SK-N-SH treated with all-trans-retinoic acid at 6 μM for 48 hours (cell line): ENCODE results near the gene HECTD4.
A peak's percentile ranks its signal among the peaks of the same experiment; 100 is the strongest.

Experiments
- ATAC-seq: fragments of 200-7000 bp; cut with Tn5 transposase; 3 replicates; pipeline ENCODE4 v1.9.1; 2020; ENCODE audit warnings: mild to moderate bottlenecking, moderate library complexity
- ARNTL ChIP-seq: fragments of 450-650 bp; formaldehyde crosslinking; IDR thresholded peaks from 2 replicates; pipeline ENCODE4 v1.5.0; 2020; ENCODE audit warnings: low read depth, mild to moderate bottlenecking, moderate library complexity, borderline replicate concordance
- BACH2 ChIP-seq: fragments of 250-450 bp; sonication (Bioruptor Pico); IDR thresholded peaks from 2 replicates; pipeline ENCODE4 v1.9.0; 2021; ENCODE audit warnings: mild to moderate bottlenecking, borderline replicate concordance
- CREB5 ChIP-seq: fragments of 250-450 bp; sonication (Bioruptor Pico); IDR thresholded peaks from 2 replicates; pipeline ENCODE4 v1.5.1; 2020; ENCODE audit warnings: low read depth, mild to moderate bottlenecking, moderate library complexity
- CSDC2 ChIP-seq: fragments of 250-450 bp; sonication (Bioruptor Pico); IDR thresholded peaks from 2 replicates; pipeline ENCODE4 v1.5.0; 2020; ENCODE audit warnings: mild to moderate bottlenecking, moderate library complexity
- CSRNP3 ChIP-seq: fragments of 250-450 bp; sonication (Bioruptor Pico); IDR thresholded peaks from 2 replicates; pipeline ENCODE4 v1.5.1; 2021; ENCODE audit warnings: mild to moderate bottlenecking, moderate library complexity
- ESRRG ChIP-seq: fragments of 250-450 bp; sonication (Bioruptor Pico); IDR thresholded peaks from 2 replicates; pipeline ENCODE4 v1.6.1; 2021; ENCODE audit warnings: mild to moderate bottlenecking
- GLIS3 ChIP-seq: fragments of 250-450 bp; sonication (Bioruptor Pico); IDR thresholded peaks from 2 replicates; pipeline ENCODE4 v1.5.0; 2020; ENCODE audit warnings: mild to moderate bottlenecking, moderate library complexity
- ISL1 ChIP-seq: fragments of 250-450 bp; sonication (Bioruptor Pico); IDR thresholded peaks from 2 replicates; pipeline ENCODE4 v2.1.2; 2022; ENCODE audit warnings: mild to moderate bottlenecking, moderate library complexity
- OSR1 ChIP-seq: fragments of 250-450 bp; sonication (Bioruptor Pico); IDR thresholded peaks from 2 replicates; pipeline ENCODE4 v1.8.0; 2022; ENCODE audit warnings: moderate library complexity, mild to moderate bottlenecking, inconsistent platforms
- PATZ1 ChIP-seq: fragments of 250-450 bp; sonication (Bioruptor Pico); IDR thresholded peaks from 2 replicates; pipeline ENCODE4 v1.8.0; 2020; ENCODE audit warnings: mild to moderate bottlenecking, moderate library complexity, borderline replicate concordance
- POU6F1 ChIP-seq: fragments of 250-450 bp; sonication (Bioruptor Pico); IDR thresholded peaks from 2 replicates; pipeline ENCODE4 v1.8.0; 2021; ENCODE audit warnings: low read depth, mild to moderate bottlenecking, moderate library complexity, borderline replicate concordance
- PPARA ChIP-seq: fragments of 250-450 bp; sonication (Bioruptor Pico); IDR thresholded peaks from 2 replicates; pipeline ENCODE4 v1.5.0; 2020; ENCODE audit warnings: mild to moderate bottlenecking, borderline replicate concordance
- RARB ChIP-seq: fragments of 250-450 bp; sonication (Bioruptor Pico); IDR thresholded peaks from 2 replicates; pipeline ENCODE4 v1.8.0; 2021; ENCODE audit warnings: mild to moderate bottlenecking, moderate library complexity
- SNAI2 ChIP-seq: fragments of 250-450 bp; sonication (Bioruptor Pico); IDR thresholded peaks from 2 replicates; pipeline ENCODE4 v1.5.0; 2020; ENCODE audit warnings: mild to moderate bottlenecking, moderate library complexity
- TCF4 ChIP-seq: fragments of 250-450 bp; sonication (Bioruptor Pico); IDR thresholded peaks from 2 replicates; pipeline ENCODE4 v1.8.0; 2021; ENCODE audit warnings: mild to moderate bottlenecking, moderate library complexity, borderline replicate concordance
- TOX ChIP-seq: fragments of 250-450 bp; sonication (Bioruptor Pico); IDR thresholded peaks from 2 replicates; pipeline ENCODE4 v1.8.0; 2021; ENCODE audit warnings: mild to moderate bottlenecking, moderate library complexity, borderline replicate concordance
- TSHZ2 ChIP-seq: fragments of 250-450 bp; sonication (Bioruptor Pico); IDR thresholded peaks from 2 replicates; pipeline ENCODE4 v1.5.0; 2020; ENCODE audit warnings: mild to moderate bottlenecking, moderate library complexity
- ZFP3 ChIP-seq: fragments of 250-450 bp; sonication (Bioruptor Pico); IDR thresholded peaks from 2 replicates; pipeline ENCODE4 v1.5.0; 2020; ENCODE audit warnings: mild to moderate bottlenecking, moderate library complexity
- ZFP30 ChIP-seq: fragments of 450-650 bp; formaldehyde crosslinking; IDR thresholded peaks from 2 replicates; pipeline ENCODE4 v1.5.0; 2022; ENCODE audit warnings: mild to moderate bottlenecking, moderate library complexity
- ZNF565 ChIP-seq: fragments of 450-650 bp; formaldehyde crosslinking; conservative IDR thresholded peaks from 2 replicates; pipeline ENCODE4 v1.5.0; 2020; ENCODE audit warnings: low read depth, mild to moderate bottlenecking, moderate library complexity

HECTD4 gene

GRCh38 chr12:112381883-112382796, at the start of gene HECTD4:
Gene HECTD4, minus strand, starts transcription at chr12:112382431. Its CDS starts 303 bp downstream, at chr12:112382128.
- peak; percentile 98 for ATAC-seq
- TF ChIP-seq ZFP3 (no peak), CSDC2 (CRISPR knock-in tag) (no peak), ZNF565 (no peak), TCF4 (CRISPR knock-in tag) (no peak), TOX (CRISPR knock-in tag) (no peak), ARNTL (no peak), ISL1 (no peak), SNAI2 (CRISPR knock-in tag) (no peak), TSHZ2 (CRISPR knock-in tag) (no peak), PPARA (CRISPR knock-in tag) (no peak), CSRNP3 (CRISPR knock-in tag) (no peak), POU6F1 (CRISPR knock-in tag) (no peak), BACH2 (CRISPR knock-in tag) (no peak), ZFP30 (no peak), GLIS3 (no peak), OSR1 (CRISPR knock-in tag) (no peak), PATZ1 (CRISPR knock-in tag) (no peak), CREB5 (no peak), RARB (no peak)

- ATAC-seq, result no peak
Observed at GRCh38 chr12:112431965-112432364, 49.7 kb upstream of the HECTD4 start.

More at GRCh38 chr12:112431965-112432364, 49.7 kb upstream of the HECTD4 start:
- TF ChIP-seq TSHZ2 (CRISPR knock-in tag) (no peak), GLIS3 (no peak), POU6F1 (CRISPR knock-in tag) (no peak), ISL1 (no peak), ESRRG (no peak), RARB (no peak), TCF4 (CRISPR knock-in tag) (no peak), PATZ1 (CRISPR knock-in tag) (no peak), SNAI2 (CRISPR knock-in tag) (no peak), TOX (CRISPR knock-in tag) (no peak), PPARA (CRISPR knock-in tag) (no peak), CSDC2 (CRISPR knock-in tag) (no peak), ZFP3 (no peak)
